Measurements from ENCODE around the gene MDM1. TPM values are rescaled to one million over a fixed set of nuclear protein-coding genes. Genes with fewer than 3 reads are reported as not detected.

MDM1 gene
- total RNA-seq, 1 donor from 2014 or later: 10.5 TPM

GRCh38 chr12:68319988-68320623 is 12.1 kb downstream of the MDM1 start:
- H3K9me3 ChIP-seq: no peaks in the 10 kb centered on the region
- ATAC-seq: no peak
- no peaks in the 10 kb centered on the region for H3K4me1 ChIP-seq
- no peak for DNase-seq
- H3K27ac ChIP-seq: no peak overlapping the region
- H3K27me3 ChIP-seq: no peaks in the 10 kb centered on the region
- no peak for TF ChIP-seq CTCF (IDR thresholded peaks at IDR 0.05)
- intact Hi-C loops (cut with DNase I): loop anchor here (5.0 kb wide), 1 partner anchor 98 kb away; no protein-coding TSS in a partner anchor
- H3K4me3 ChIP-seq: no peak overlapping the region
- peaks cover 18% of the 10 kb centered on the region for H3K36me3 ChIP-seq

DNA sequence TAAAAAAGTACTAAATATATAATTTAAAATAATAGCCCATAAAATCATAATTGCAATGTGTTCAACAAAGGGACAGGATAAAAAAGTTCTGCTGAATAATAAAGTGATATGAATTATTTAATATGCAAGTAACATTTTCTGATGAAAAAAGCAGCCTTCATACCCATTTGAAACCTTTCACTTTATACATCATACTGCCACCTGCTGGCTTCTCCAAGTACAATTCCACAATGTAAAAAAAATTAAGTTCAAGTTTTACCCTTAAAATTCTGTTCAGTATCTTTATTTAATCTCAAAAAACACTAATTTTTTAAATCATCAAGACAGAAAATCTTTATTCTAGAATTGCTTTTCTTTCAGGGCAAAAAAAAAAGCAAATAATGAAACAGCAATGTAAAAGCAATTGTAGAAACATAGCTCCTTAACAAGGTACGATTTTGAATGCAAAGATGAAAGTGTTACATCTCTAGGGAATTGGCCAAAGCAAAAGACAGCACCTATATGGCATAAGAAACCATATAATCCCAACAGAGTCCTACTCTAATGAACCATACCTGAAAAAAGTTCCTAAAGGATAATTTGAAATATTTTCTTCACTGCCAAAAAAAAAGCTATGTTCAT is 15.0 kb downstream of the MDM1 start:
- Histone ChIP-seq H3K4me3 (no peak overlapping the region), H3K4me1 (no peaks in the 10 kb centered on the region), H3K27me3 (no peaks in the 10 kb centered on the region), H3K27ac (no peak overlapping the region), H3K36me3 (peaks cover 25% of the 10 kb centered on the region), H3K9me3 (no peaks in the 10 kb centered on the region)
- ATAC-seq: peak; percentile 45
- peak; percentile 77 for TF ChIP-seq CTCF (IDR thresholded peaks at IDR 0.05)
- intact Hi-C loops (cut with DNase I): loop anchor here (5.0 kb wide), 1 partner anchor 95 kb away; no protein-coding TSS in a partner anchor
- DNase-seq: no peak

- Histone ChIP-seq H3K27me3 (no peaks in the 10 kb centered on the region), H3K36me3 (peaks cover 51% of the 10 kb centered on the region), H3K27ac (no peak overlapping the region), H3K4me3 (no peak overlapping the region), H3K9me3 (no peaks in the 10 kb centered on the region), H3K4me1 (no peaks in the 10 kb centered on the region)
- no peak for ATAC-seq
- TF ChIP-seq CTCF (IDR thresholded peaks at IDR 0.05): no peak
- no peak for DNase-seq
- intact Hi-C loops (cut with DNase I): no loop called here
Measured at GRCh38 chr12:68310370-68310769, 21.8 kb downstream of the MDM1 start.

DNA sequence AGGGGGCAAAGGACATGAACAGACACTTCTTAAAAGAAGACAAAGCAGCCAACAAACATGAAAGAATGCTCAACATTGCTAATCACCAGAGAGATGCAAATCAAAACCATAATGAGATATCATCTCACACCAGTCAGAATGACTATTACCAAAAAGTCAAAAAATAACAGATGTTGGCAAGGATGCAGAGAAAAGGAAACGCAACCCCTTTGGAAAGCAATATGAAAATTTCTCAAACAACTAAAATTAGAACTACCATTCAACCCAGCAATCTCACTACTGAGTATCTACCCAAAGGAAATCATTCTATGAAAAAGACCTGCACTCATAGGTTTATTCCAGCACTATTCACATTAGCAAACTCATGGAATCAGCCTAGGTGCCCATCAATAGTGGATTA is 25.6 kb downstream of the MDM1 start:
- no peak for ATAC-seq
- no peaks in the 10 kb centered on the region for H3K9me3 ChIP-seq
- no peaks in the 10 kb centered on the region for H3K4me1 ChIP-seq
- intact Hi-C loops (cut with DNase I): no loop called here
- DNase-seq: no peak
- no peaks in the 10 kb centered on the region for H3K27me3 ChIP-seq
- no peak overlapping the region for H3K4me3 ChIP-seq
- H3K27ac ChIP-seq: no peak overlapping the region
- H3K36me3 ChIP-seq: peaks cover 29% of the 10 kb centered on the region
- no peak for TF ChIP-seq CTCF (IDR thresholded peaks at IDR 0.05)

- intact Hi-C loops (cut with DNase I): no loop called here
- DNase-seq: no peak
- no peak for ATAC-seq
- no peaks in the 10 kb centered on the region for H3K4me1 ChIP-seq
- no peak overlapping the region for H3K4me3 ChIP-seq
- no peaks in the 10 kb centered on the region for H3K27me3 ChIP-seq
- H3K9me3 ChIP-seq: no peaks in the 10 kb centered on the region
- H3K36me3 ChIP-seq: peaks cover 16% of the 10 kb centered on the region
- no peak overlapping the region for H3K27ac ChIP-seq
- TF ChIP-seq CTCF (IDR thresholded peaks at IDR 0.05): no peak
Measured at GRCh38 chr12:68305278-68305677, 26.9 kb downstream of the MDM1 start.
